Cardiac muscle cell (in vitro differentiated cells and primary cell): ENCODE results near the gene DCAF15. TPM values are rescaled to one million over a fixed set of nuclear protein-coding genes. Genes with fewer than 3 reads are reported as not detected.
A peak's percentile ranks its signal among the peaks of the same experiment; 100 is the strongest.

Experiments
- DNase-seq, 2 donors: peaks; one replicate each; pipeline versions ENCODE4 v3.0.0 to v3.0.0-alpha.2; 2010 to 2017; ENCODE audit warnings: low read depth in 1 of 2, low spot score in 1 of 2
- H3K27ac ChIP-seq: fragments of 200-600 bp; sonication (generic); 2 replicates; pipeline ENCODE4 v1.5.1; 2016
- H3K27me3 ChIP-seq: fragments of 200-600 bp; sonication (generic); 2 replicates; pipeline ENCODE4 v1.6.0; 2016; ENCODE audit warnings: control low read depth
- H3K36me3 ChIP-seq: fragments of 200-600 bp; sonication (generic); 2 replicates; pipeline ENCODE4 v1.5.1; 2016; ENCODE audit warnings: control low read depth
- H3K4me1 ChIP-seq: fragments of 200-600 bp; sonication (generic); 2 replicates; pipeline ENCODE4 v1.8.1; 2017; ENCODE audit warnings: low read depth, mild to moderate bottlenecking, mixed run types
- H3K4me3 ChIP-seq: fragments of 200-600 bp; sonication (generic); 2 replicates; pipeline ENCODE4 v1.5.1; 2016; ENCODE audit warnings: mild to moderate bottlenecking
- H3K9me3 ChIP-seq: fragments of 200-600 bp; sonication (generic); 2 replicates; pipeline ENCODE4 v1.5.1; 2017; ENCODE audit warnings: low read depth, mild to moderate bottlenecking, control low read depth
- polyA plus RNA-seq: library from polyadenylated mRNA; unstranded; fragments of >200 nt; fragmentation: Nextera tagmentation; extraction: Ambion mirVana; gene quantifications from 2 replicates; pipeline ENCODE4 v1.2.1, GENCODE V29; 2016
- total RNA-seq: library from RNA; depleted of rRNA; stranded (reverse); fragments of >200 nt; gene quantifications from 2 replicates; pipeline ENCODE4 v1.2.3, GENCODE V29; 2016
- TF ChIP-seq, protein P1 (sequence below): IDR thresholded peaks from 2 replicates; pipeline ENCODE4 v1.5.1; 2012; ENCODE audit warnings: low read depth, mild to moderate bottlenecking, low read length

DCAF15 gene
- total and polyA plus RNA-seq, 2 experiments from 2014 or later, result 33.3 to 44.6 TPM

DNA sequence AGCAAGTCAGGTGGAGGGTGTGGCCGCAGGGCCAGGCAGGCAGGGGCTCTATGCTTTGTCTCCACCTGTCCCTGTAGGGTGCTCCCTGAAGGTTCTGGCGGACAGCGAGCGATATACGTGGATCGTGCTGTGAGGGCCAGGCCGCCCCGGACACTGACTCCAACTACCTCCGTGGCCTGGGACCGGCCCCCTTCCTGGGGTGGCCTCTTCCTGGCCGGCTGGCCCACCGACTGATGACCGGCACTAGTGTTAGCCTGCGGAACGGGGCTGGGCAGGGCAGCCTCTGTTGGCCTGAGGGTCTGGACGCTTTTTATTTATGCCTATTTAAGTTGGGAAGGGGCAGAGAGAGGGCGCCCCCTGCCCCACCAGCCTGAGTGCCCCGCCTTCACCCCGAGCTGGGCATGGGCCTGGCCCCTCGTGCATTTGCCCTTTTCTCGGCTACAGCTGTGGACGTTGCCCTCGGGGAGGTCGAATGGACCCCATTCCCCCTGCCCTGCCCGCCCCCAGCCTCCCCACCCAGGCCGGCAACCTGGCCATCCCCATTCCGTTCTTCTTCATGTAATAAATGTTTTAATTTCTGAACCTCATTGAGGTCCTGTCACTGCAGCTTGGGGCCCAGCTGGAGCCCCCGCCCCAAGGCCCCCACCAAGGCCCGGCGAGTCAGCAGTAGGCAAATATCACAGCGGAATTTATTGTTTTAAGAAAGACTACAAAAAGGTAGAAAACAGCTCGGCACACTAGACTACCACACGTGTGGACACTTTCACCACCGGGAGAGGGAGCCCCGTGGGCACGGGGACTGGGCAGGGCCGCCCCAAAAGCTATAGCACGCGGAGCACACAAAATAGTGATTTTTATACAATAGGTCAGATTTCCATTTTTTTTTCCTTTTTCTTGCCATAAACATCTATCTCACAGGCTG is 8.8 kb downstream of the DCAF15 start:
- DNase-seq, result no peak
- Histone ChIP-seq H3K9me3 (no peaks in the 10 kb centered on the region), H3K4me3 (no peak overlapping the region), H3K36me3 (peaks cover 18% of the 10 kb centered on the region), H3K27me3 (peaks cover 16% of the 10 kb centered on the region), H3K4me1 (no peaks in the 10 kb centered on the region), H3K27ac (no peak overlapping the region)
- TF ChIP-seq, protein P1, sequence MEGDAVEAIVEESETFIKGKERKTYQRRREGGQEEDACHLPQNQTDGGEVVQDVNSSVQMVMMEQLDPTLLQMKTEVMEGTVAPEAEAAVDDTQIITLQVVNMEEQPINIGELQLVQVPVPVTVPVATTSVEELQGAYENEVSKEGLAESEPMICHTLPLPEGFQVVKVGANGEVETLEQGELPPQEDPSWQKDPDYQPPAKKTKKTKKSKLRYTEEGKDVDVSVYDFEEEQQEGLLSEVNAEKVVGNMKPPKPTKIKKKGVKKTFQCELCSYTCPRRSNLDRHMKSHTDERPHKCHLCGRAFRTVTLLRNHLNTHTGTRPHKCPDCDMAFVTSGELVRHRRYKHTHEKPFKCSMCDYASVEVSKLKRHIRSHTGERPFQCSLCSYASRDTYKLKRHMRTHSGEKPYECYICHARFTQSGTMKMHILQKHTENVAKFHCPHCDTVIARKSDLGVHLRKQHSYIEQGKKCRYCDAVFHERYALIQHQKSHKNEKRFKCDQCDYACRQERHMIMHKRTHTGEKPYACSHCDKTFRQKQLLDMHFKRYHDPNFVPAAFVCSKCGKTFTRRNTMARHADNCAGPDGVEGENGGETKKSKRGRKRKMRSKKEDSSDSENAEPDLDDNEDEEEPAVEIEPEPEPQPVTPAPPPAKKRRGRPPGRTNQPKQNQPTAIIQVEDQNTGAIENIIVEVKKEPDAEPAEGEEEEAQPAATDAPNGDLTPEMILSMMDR, result no peak

DNA sequence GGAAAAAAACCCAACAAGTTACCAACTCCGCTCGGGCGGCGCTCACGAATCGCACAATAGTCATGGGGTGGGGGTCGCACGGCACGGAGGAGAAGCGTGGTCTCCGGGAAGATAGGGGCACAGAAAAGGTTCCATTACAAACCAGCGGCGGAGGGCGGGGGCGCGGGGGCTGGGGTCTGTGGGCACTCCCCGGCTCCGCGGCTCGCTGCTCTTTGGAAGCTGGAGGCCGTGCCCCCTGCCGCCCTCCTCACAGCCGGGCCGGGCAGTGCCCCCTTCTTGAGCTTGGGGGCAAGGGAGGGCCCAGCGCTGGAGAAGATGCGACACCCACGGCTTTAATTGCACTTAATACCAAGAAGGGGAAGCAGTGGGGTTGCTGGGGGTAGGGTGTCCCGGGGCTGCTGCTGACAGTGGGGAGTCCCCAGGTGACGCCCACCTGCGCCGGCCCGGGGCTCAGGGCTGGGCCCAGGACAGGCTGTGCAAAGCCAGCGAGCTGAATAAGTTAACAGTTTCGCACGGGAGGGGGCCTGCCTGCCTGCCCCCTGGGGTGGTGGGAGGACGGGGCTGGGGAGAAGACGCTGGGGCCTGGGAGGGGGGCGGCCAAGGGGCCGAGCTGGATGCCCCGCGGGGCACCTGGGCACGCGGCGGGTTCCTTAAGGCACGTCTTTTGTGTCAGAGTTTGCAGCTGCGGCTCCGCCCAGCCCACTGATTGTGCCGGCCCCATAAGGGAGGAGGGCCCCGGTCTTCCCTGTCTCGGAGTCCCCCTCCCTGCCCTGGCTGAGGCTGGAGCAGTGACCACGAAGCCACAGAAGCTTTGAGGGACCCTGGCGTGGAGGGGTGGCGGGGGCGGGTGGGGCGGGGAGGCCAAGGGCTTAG is 9.8 kb downstream of the DCAF15 start:
- H3K36me3 ChIP-seq, result peaks cover 15% of the 10 kb centered on the region
- H3K4me1 ChIP-seq, result no peaks in the 10 kb centered on the region
- peak; percentile 36 to 52 for DNase-seq
- peaks cover 16% of the 10 kb centered on the region for H3K27me3 ChIP-seq
- no peaks in the 10 kb centered on the region for H3K9me3 ChIP-seq
- H3K4me3 ChIP-seq, result no peak overlapping the region
- TF ChIP-seq, protein P1, result no peak
- no peak overlapping the region for H3K27ac ChIP-seq

DNA sequence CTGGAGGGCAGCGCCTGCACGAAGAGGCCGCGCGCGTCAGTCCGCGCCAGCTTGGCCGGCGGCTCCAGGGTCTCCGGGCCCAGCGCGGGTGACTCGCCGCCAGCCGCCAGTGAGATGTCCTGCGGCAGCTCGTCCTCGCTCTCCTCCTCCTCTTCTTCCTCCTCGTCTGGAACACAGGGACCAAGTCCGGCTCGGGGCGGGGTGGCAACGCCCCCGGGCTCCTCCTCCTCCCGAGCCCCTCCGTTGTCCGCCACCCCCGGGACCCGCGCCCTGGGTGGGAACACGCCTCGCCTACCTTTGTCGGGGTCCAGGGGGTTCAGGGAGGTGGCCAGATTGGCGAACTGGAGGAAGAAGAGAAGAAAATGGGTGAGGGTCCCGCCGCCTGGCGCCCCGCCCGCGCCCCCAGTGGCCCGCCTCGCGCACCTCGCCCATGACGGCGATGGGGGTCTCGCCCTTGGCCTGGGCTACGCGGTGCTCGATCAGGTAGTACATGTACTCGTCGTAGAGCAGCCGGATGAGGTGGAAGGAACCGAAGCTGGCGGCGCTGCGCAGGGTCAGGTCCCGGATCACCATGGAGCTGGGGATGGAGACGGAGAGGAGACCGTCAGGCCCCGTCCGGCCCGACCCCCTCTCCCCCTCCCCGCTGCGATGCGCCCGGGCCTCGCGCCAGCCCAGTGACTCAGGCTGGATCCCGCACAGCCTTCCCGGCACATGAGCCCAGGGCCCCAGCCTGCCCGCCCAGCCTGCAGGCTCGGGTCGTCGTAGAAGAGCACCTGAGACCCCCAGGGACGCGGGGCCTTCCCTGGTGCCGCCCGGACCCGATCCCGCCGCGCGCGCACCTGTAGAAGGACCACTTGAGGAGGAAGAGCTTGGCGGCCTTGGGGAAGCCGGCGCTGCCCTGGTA is 10.6 kb downstream of the DCAF15 start:
- Histone ChIP-seq H3K4me1 (no peaks in the 10 kb centered on the region), H3K9me3 (no peaks in the 10 kb centered on the region), H3K27me3 (peaks cover 16% of the 10 kb centered on the region), H3K4me3 (no peak overlapping the region), H3K27ac (no peak overlapping the region), H3K36me3 (peaks cover 19% of the 10 kb centered on the region)
- TF ChIP-seq, protein P1, result no peak
- DNase-seq, result peak in 1 of 2 donors; percentile 73

DNA sequence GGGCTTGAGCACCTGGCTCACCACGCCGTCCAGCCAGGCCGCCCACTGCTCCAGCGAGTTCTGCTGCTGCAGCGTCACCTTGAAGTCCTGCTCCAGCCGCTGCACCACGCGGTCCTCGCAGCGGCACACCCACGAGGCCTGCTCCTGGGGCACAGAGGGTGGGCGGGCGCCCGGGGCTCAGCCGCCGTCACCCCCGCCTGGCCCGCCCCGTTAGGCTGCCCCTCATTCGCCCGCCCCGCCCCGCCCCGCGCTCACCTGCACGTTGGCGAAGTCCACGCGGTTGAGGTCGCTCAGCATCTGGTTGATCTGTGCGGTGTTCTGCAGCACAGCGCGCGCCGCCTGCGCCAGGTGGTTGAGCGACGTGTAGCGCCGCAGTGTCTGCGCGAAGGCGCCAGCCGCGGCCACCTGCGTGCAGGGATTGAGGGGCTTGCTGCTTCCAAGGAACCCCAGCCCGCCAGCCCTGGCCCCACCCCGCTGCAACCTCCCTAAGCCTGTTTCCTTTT is 11.3 kb downstream of the DCAF15 start:
- Histone ChIP-seq H3K4me1 (no peaks in the 10 kb centered on the region), H3K36me3 (peaks cover 23% of the 10 kb centered on the region), H3K4me3 (no peak overlapping the region), H3K27me3 (peaks cover 16% of the 10 kb centered on the region), H3K9me3 (no peaks in the 10 kb centered on the region), H3K27ac (no peak overlapping the region)
- TF ChIP-seq, protein P1, result no peak
- no peak for DNase-seq

DNA sequence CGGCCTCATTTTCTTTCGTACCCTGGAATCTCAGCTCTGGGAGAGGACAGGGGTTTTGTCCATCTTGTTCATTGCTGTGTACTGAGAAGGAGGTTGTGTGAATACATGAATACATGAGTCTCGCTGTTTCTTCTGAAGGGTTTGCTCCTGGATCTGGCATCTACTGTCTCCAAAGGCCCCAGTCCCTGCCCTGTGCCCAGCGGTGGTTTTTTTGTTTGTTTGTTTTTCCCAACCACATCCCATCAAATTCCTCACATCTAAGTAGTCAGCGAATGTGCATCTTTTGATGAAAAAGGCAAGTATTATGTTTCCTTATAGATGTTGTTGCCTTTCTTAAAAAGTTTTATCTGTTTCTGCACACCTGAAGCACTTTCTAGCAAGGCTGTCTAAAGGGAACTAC is 12.5 kb downstream of the DCAF15 start:
- Histone ChIP-seq H3K4me3 (no peak overlapping the region), H3K9me3 (no peaks in the 10 kb centered on the region), H3K27ac (no peak overlapping the region), H3K27me3 (peaks cover 16% of the 10 kb centered on the region), H3K36me3 (peaks cover 30% of the 10 kb centered on the region), H3K4me1 (no peaks in the 10 kb centered on the region)
- no peak for DNase-seq
- TF ChIP-seq, protein P1, result no peak
